ENCODE data around the gene LAMA5. TPM values are rescaled to one million over a fixed set of nuclear protein-coding genes. Genes with fewer than 3 reads are reported as not detected.

The LAMA5 gene
- total RNA-seq, 1 donor from 2014 or later, result 35.0 TPM

DNA sequence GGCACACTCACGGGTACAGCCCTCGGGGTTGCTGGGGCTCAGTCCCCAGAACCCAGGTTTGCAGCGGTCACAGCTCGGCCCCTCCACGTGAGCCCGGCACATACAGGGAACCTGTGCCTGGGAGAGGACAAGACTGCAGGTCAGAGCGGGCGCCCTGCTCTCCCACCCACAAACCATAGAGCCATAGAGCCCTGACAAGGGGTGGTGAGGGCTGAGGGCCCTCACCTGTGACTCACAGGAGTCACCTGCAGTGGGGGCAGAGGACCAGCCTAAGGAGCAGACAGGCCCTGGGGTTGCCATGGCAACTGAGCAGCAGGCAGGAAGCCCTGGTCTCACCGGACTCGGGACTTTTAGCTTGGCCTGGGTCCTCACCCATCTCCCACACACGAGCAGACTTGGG, 30.8 kb downstream of the LAMA5 start:
- Mint-ChIP-seq H3K9me3 (no peaks in the 10 kb centered on the region), H3K36me3 (ENCODE audit: low read depth) (peaks cover 7% of the 10 kb centered on the region), H3K27ac (ENCODE audit: unreplicated experiment) (no peak overlapping the region), H3K4me1 (peaks cover 3% of the 10 kb centered on the region), H3K27me3 (ENCODE audit: low read depth) (no peaks in the 10 kb centered on the region), H3K4me3 (no peak overlapping the region)
- DNase-seq (ENCODE audit: low read depth, low spot score), result no peak
- TF ChIP-seq, protein P1, sequence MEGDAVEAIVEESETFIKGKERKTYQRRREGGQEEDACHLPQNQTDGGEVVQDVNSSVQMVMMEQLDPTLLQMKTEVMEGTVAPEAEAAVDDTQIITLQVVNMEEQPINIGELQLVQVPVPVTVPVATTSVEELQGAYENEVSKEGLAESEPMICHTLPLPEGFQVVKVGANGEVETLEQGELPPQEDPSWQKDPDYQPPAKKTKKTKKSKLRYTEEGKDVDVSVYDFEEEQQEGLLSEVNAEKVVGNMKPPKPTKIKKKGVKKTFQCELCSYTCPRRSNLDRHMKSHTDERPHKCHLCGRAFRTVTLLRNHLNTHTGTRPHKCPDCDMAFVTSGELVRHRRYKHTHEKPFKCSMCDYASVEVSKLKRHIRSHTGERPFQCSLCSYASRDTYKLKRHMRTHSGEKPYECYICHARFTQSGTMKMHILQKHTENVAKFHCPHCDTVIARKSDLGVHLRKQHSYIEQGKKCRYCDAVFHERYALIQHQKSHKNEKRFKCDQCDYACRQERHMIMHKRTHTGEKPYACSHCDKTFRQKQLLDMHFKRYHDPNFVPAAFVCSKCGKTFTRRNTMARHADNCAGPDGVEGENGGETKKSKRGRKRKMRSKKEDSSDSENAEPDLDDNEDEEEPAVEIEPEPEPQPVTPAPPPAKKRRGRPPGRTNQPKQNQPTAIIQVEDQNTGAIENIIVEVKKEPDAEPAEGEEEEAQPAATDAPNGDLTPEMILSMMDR (conservative IDR thresholded peaks at IDR 0.05), result no peak

DNA sequence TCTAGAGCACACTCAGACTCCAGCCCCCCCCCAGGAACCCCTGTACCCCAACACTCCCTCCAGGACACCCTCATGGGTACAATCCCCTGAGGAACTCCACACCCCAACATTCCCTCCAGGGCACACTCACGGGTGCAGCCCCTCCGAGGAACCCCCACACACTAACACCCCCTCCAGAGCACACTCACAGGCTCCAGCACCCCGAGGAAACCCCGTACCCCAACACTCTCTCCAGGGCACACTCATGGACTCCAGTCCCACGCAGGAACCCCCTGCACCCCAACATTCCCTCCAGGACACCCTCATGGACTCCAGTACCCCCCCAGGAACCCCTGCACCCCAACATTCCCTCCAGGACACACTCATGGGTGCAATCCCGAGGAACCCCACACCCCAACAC, 31.6 kb downstream of the LAMA5 start:
- Mint-ChIP-seq H3K4me1 (peaks cover 3% of the 10 kb centered on the region), H3K4me3 (no peak overlapping the region), H3K9me3 (no peaks in the 10 kb centered on the region), H3K27me3 (ENCODE audit: low read depth) (no peaks in the 10 kb centered on the region), H3K36me3 (ENCODE audit: low read depth) (peaks cover 7% of the 10 kb centered on the region), H3K27ac (ENCODE audit: unreplicated experiment) (no peak overlapping the region)
- DNase-seq (ENCODE audit: low read depth, low spot score), result no peak
- TF ChIP-seq, protein P1 (conservative IDR thresholded peaks at IDR 0.05), result no peak

DNA sequence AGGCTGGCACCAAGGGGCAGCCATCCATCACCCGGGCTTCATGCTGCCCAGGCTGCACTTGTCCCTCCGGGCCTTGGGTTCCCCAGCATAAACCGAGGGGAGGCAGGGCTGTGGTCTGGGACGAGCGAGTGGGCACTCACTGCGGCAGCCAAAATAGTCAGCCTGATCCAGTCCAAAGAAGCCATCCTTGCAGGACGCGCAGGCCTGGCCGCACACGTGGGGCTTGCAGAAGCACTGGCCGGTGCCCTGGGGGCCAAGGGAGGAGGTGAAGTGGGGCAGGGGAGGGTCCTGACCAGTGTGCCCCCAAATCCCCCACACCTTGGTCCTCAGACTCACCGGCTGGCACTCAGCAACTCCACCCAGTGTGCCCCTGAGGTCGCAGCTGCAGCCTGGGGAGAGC, 32.2 kb downstream of the LAMA5 start:
- Mint-ChIP-seq H3K4me1 (peaks cover 1% of the 10 kb centered on the region), H3K27me3 (ENCODE audit: low read depth) (no peaks in the 10 kb centered on the region), H3K9me3 (no peaks in the 10 kb centered on the region), H3K27ac (ENCODE audit: unreplicated experiment) (no peak overlapping the region), H3K4me3 (no peak overlapping the region), H3K36me3 (ENCODE audit: low read depth) (peaks cover 5% of the 10 kb centered on the region)
- TF ChIP-seq, protein P1 (conservative IDR thresholded peaks at IDR 0.05), result no peak
- DNase-seq (ENCODE audit: low read depth, low spot score), result no peak

GRCh38 chr20:62333820-62334595, 33.1 kb downstream of the LAMA5 start:
- Mint-ChIP-seq H3K4me3 (no peak overlapping the region), H3K4me1 (no peaks in the 10 kb centered on the region), H3K36me3 (ENCODE audit: low read depth) (no peaks in the 10 kb centered on the region), H3K9me3 (no peaks in the 10 kb centered on the region), H3K27ac (ENCODE audit: unreplicated experiment) (no peak overlapping the region), H3K27me3 (ENCODE audit: low read depth) (no peaks in the 10 kb centered on the region)
- TF ChIP-seq, protein P1 (conservative IDR thresholded peaks at IDR 0.05), result no peak
- DNase-seq (ENCODE audit: low read depth, low spot score), result no peak

DNA sequence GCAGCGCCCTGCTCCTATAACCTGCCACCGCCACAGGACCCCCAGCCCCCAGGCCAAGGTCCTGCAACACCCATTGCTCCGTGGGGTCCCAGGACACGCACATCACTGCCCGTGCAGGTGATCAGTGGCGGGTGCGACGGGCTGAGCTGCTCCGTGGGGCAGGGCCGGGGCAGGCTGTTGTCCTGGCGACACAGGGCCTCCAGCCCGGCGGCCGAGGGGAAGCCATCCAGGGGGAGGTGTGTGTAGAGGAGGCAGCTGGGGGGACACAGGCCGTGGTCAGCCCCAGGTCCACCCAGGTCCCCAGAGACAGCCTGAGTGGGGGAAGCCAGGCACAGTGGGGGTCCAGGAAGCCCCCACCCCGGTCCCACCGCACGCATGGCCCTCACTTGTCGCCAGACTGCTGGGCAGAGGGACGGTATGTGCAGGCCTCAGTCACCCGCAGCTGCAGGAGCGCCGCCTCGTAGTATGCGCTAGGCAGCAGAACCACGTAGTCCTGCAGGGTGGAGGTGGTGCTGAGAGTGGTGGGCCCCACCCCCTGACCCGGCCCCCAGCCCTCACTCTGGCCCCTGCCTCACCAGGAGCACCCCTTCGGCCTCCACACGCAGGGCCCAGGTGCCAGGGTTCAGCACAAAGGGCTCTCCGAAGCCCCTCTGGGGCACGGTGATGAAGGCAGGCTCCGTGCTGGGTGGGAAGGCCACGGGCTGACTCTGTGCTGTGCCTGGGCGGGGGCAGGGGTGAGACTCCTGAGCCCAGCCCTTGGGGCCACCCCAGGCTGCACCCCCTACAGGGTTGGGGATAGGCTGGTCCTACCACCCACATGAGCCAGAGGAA, 33.9 kb downstream of the LAMA5 start:
- Mint-ChIP-seq H3K4me1 (no peaks in the 10 kb centered on the region), H3K27me3 (ENCODE audit: low read depth) (no peaks in the 10 kb centered on the region), H3K27ac (ENCODE audit: unreplicated experiment) (no peak overlapping the region), H3K36me3 (ENCODE audit: low read depth) (no peaks in the 10 kb centered on the region), H3K4me3 (no peak overlapping the region), H3K9me3 (no peaks in the 10 kb centered on the region)
- DNase-seq (ENCODE audit: low read depth, low spot score), result no peak
- TF ChIP-seq, protein P1 (conservative IDR thresholded peaks at IDR 0.05), result no peak
